ENCODE results near the gene ZNF419.
A peak's percentile ranks its signal among the peaks of the same experiment; 100 is the strongest.

- TF ChIP-seq CTCF (IDR thresholded peaks at IDR 0.05) = peak in 3 of 4 donors; percentile 6 to 12 (median 9)
- TF ChIP-seq POLR2A (IDR thresholded peaks at IDR 0.05) = no peak
Measured at GRCh38 chr19:57465680-57466381, 21.7 kb upstream of the ZNF419 start.
